ENCODE results near the gene OTC. TPM values are rescaled to one million over a fixed set of nuclear protein-coding genes. Genes with fewer than 3 reads are reported as not detected.

OTC gene
- total RNA-seq, 1 experiment from 2014 or later: not detected

GRCh38 chrX:38437093-38437492, 84.7 kb downstream of the OTC start:
- no peaks in the 10 kb centered on the region for H3K9me3 ChIP-seq (ENCODE audit: insufficient read depth, low read depth)
- ChIA-PET POLR2A (ENCODE audit: unreplicated experiment) (no interaction called here), CTCF (no interaction called here)
- no peaks in the 10 kb centered on the region for H3K27me3 ChIP-seq (ENCODE audit: insufficient read depth, low read depth)
- H3K4me1 ChIP-seq (replicated peaks; ENCODE audit: insufficient read depth): no peaks in the 10 kb centered on the region
- H3K4me2 ChIP-seq: no peak overlapping the region
- H4K20me1 ChIP-seq (ENCODE audit: insufficient read depth): no peaks in the 10 kb centered on the region
- TF ChIP-seq EZH2 (IDR thresholded peaks at IDR 0.05; ENCODE audit: low read depth) (no peak), CTCF (conservative IDR thresholded peaks at IDR 0.05) (no peak)
- no peaks in the 10 kb centered on the region for H3K9me2 ChIP-seq (ENCODE audit: insufficient read depth)
- H3K27ac ChIP-seq: no peak overlapping the region
- H3K36me3 ChIP-seq (ENCODE audit: low read depth): no peaks in the 10 kb centered on the region
- BruUV-seq (replicated peaks): no TSS peak
- H2AFZ ChIP-seq: no peak overlapping the region
- no peaks in the 10 kb centered on the region for H3F3A ChIP-seq (ENCODE audit: insufficient read depth, low read depth)
- intact Hi-C loops (cut with micrococcal nuclease; ENCODE audit: unreplicated experiment): no loop called here
- no peaks in the 10 kb centered on the region for H3K79me2 ChIP-seq (ENCODE audit: low read depth)
- no peak for DNase-seq
- no peak overlapping the region for H3K4me3 ChIP-seq

GRCh38 chrX:38438321-38438720, 85.9 kb downstream of the OTC start:
- no peak for DNase-seq
- Histone ChIP-seq H2AFZ (no peak overlapping the region), H3K4me3 (no peak overlapping the region), H3K4me2 (no peak overlapping the region), H3K4me1 (replicated peaks; ENCODE audit: insufficient read depth) (no peaks in the 10 kb centered on the region), H3K79me2 (ENCODE audit: low read depth) (no peaks in the 10 kb centered on the region), H3K9me2 (ENCODE audit: insufficient read depth) (no peaks in the 10 kb centered on the region), H3K27me3 (ENCODE audit: insufficient read depth, low read depth) (no peaks in the 10 kb centered on the region), H3K36me3 (ENCODE audit: low read depth) (no peaks in the 10 kb centered on the region), H3K27ac (no peak overlapping the region), H4K20me1 (ENCODE audit: insufficient read depth) (no peaks in the 10 kb centered on the region), H3K9me3 (ENCODE audit: insufficient read depth, low read depth) (no peaks in the 10 kb centered on the region), H3F3A (ENCODE audit: insufficient read depth, low read depth) (no peaks in the 10 kb centered on the region)
- no TSS peak for BruUV-seq (replicated peaks)
- ChIA-PET CTCF (no interaction called here), POLR2A (ENCODE audit: unreplicated experiment) (no interaction called here)
- intact Hi-C loops (cut with micrococcal nuclease; ENCODE audit: unreplicated experiment): no loop called here
- no peak for TF ChIP-seq CTCF (conservative IDR thresholded peaks at IDR 0.05)
- TF ChIP-seq EZH2 (IDR thresholded peaks at IDR 0.05; ENCODE audit: low read depth): no peak

GRCh38 chrX:38452603-38453002, 100.2 kb downstream of the OTC start:
- H3K4me1 ChIP-seq (replicated peaks; ENCODE audit: insufficient read depth): no peaks in the 10 kb centered on the region
- POLR2A ChIA-PET (ENCODE audit: unreplicated experiment): no interaction called here
- no peak overlapping the region for H3K4me3 ChIP-seq
- H3K79me2 ChIP-seq (ENCODE audit: low read depth): no peaks in the 10 kb centered on the region
- no peak overlapping the region for H3K4me2 ChIP-seq
- no peaks in the 10 kb centered on the region for H3K27me3 ChIP-seq (ENCODE audit: insufficient read depth, low read depth)
- H4K20me1 ChIP-seq (ENCODE audit: insufficient read depth): no peaks in the 10 kb centered on the region
- no peak for DNase-seq
- no peaks in the 10 kb centered on the region for H3K9me3 ChIP-seq (ENCODE audit: insufficient read depth, low read depth)
- H3F3A ChIP-seq (ENCODE audit: insufficient read depth, low read depth): no peaks in the 10 kb centered on the region
- H3K9me2 ChIP-seq (ENCODE audit: insufficient read depth): no peaks in the 10 kb centered on the region
- no peak overlapping the region for H2AFZ ChIP-seq
- CTCF ChIA-PET: no interaction called here
- no peak overlapping the region for H3K27ac ChIP-seq
- no peaks in the 10 kb centered on the region for H3K36me3 ChIP-seq (ENCODE audit: low read depth)
- TF ChIP-seq CTCF (conservative IDR thresholded peaks at IDR 0.05) (no peak), EZH2 (IDR thresholded peaks at IDR 0.05; ENCODE audit: low read depth) (no peak)
- no TSS peak for BruUV-seq (replicated peaks)
- intact Hi-C loops (cut with micrococcal nuclease; ENCODE audit: unreplicated experiment): no loop called here
